B cell (primary cell): ENCODE measurements around the gene TINAG. TPM values are rescaled to one million over a fixed set of nuclear protein-coding genes. Genes with fewer than 3 reads are reported as not detected.

Experiments
- ATAC-seq: fragments of 200-7000 bp; cut with Tn5 transposase; one replicate; pipeline ENCODE4 v1.10.0; 2021; ENCODE audit warnings: low read depth, mild to moderate bottlenecking, moderate number of reproducible peaks, moderate library complexity
- CTCF ChIA-PET: fragments of 350-600 bp; sonication (Branson Sonifier 250); formaldehyde crosslinking; loops from one replicate; lab custom pipeline; 2021; ENCODE audit warnings: antibody characterized with exemption, inconsistent platforms; lab: Charles Lee
- POLR2A ChIA-PET: fragments of 350-600 bp; sonication (Branson Sonifier 250); formaldehyde crosslinking; loops from one replicate; lab custom pipeline; 2021; ENCODE audit warnings: antibody characterized with exemption; lab: Charles Lee
- DNase-seq: peaks from one replicate; pipeline ENCODE4 v3.0.0; 2013
- H2AFZ ChIP-seq: 2 replicates; pipeline ENCODE4 v1.6.1; 2012; ENCODE audit warnings: mild to moderate bottlenecking, low read depth, low read length; ENCODE audit not compliant: insufficient read depth, poor library complexity, severe bottlenecking
- H3K27ac ChIP-seq, 2 donors: 1 replicate in 1 of 2; 2 replicates in 1 of 2; pipeline ENCODE4 v1.5.1; 2012 to 2013; ENCODE audit warnings: low read length in 2 of 2, mild to moderate bottlenecking in 2 of 2, moderate library complexity in 1 of 2
- H3K27me3 ChIP-seq, 4 experiments: fragments of 200-600 bp in 1 of 4; sonication (generic) in 1 of 4; replicated peaks in 1 of 4; 1 replicate in 2 of 4; 2 replicates in 2 of 4; pipeline versions ENCODE4 v1.6.1 to v1.7.0; 2013 to 2016; ENCODE audit warnings: low read length in 3 of 4, mild to moderate bottlenecking in 2 of 4, mixed read lengths in 1 of 4, moderate library complexity in 1 of 4; ENCODE audit not compliant: insufficient read depth in 4 of 4, control insufficient read depth in 3 of 4; ENCODE audit errors: control extremely low read depth in 1 of 4
- H3K36me3 ChIP-seq, 2 experiments: replicated peaks in 1 of 2; 1 replicate in 1 of 2; 2 replicates in 1 of 2; pipeline versions ENCODE4 v1.6.1 to v1.7.1; 2013; ENCODE audit warnings: low read length in 1 of 2; ENCODE audit not compliant: insufficient read depth in 2 of 2, control insufficient read depth in 1 of 2; ENCODE audit errors: control extremely low read depth in 1 of 2, extremely low read depth in 1 of 2
- H3K4me1 ChIP-seq, 2 donors: fragments of 200-600 bp in 1 of 2; sonication (generic) in 1 of 2; 1 replicate in 1 of 2; 2 replicates in 1 of 2; pipeline versions ENCODE4 v1.5.1 to v1.6.1; 2013 to 2017; ENCODE audit warnings: low read length in 2 of 2; ENCODE audit not compliant: control insufficient read depth in 2 of 2, insufficient read depth in 2 of 2
- H3K4me2 ChIP-seq: replicated peaks from 2 replicates; pipeline ENCODE3; 2012; ENCODE audit warnings: mild to moderate bottlenecking, low read depth, low read length; ENCODE audit not compliant: poor library complexity, severe bottlenecking
- H3K4me3 ChIP-seq, 5 experiments: fragments of 200-600 bp in 1 of 5; sonication (generic) in 1 of 5; 1 replicate in 3 of 5; 2 replicates in 2 of 5; pipeline versions ENCODE4 v1.5.1 to v1.7.0; 2011 to 2016; ENCODE audit warnings: low read length in 4 of 5, mild to moderate bottlenecking in 4 of 5, low read depth in 2 of 5, control low read depth in 1 of 5, moderate library complexity in 1 of 5; ENCODE audit not compliant: insufficient read depth in 1 of 5; ENCODE audit errors: control extremely low read depth in 1 of 5, extremely low read depth in 1 of 5
- H3K79me2 ChIP-seq: fragments of 200-600 bp; sonication (generic); one replicate; pipeline ENCODE4 v1.6.0; 2016; ENCODE audit warnings: low read length; ENCODE audit not compliant: control insufficient read depth, insufficient read depth
- H3K9ac ChIP-seq: fragments of 200-600 bp; sonication (generic); 2 replicates; pipeline ENCODE4 v1.6.1; 2017; ENCODE audit warnings: mild to moderate bottlenecking, low read length, moderate library complexity
- H3K9me3 ChIP-seq, 3 donors: one replicate each; pipeline versions ENCODE4 v1.6.1 to v1.7.1; 2013; ENCODE audit warnings: low read length in 2 of 3; ENCODE audit not compliant: control insufficient read depth in 2 of 3, insufficient read depth in 1 of 3; ENCODE audit errors: control extremely low read depth in 1 of 3
- H4K20me1 ChIP-seq: 2 replicates; pipeline ENCODE4 v1.6.0; 2012; ENCODE audit warnings: mild to moderate bottlenecking, low read length; ENCODE audit not compliant: insufficient read depth, control insufficient read depth, poor library complexity, severe bottlenecking
- H3K27ac Mint-ChIP-seq: one replicate; pipeline ENCODE4 v1.8.0; 2021; ENCODE audit warnings: mixed read lengths
- H3K27me3 Mint-ChIP-seq: one replicate; pipeline ENCODE4 v1.8.0; 2021; ENCODE audit warnings: mixed read lengths
- H3K4me1 Mint-ChIP-seq: one replicate; pipeline ENCODE4 v1.8.0; 2021; ENCODE audit warnings: mixed read lengths
- H3K4me3 Mint-ChIP-seq: one replicate; pipeline ENCODE4 v1.8.0; 2021; ENCODE audit warnings: mixed read lengths
- H3K9me3 Mint-ChIP-seq: one replicate; pipeline ENCODE4 v1.8.0; 2022; ENCODE audit warnings: mixed read lengths; ENCODE audit not compliant: insufficient read depth
- EZH2 ChIP-seq: IDR thresholded peaks from 2 replicates; pipeline ENCODE4 v1.6.1; 2012; ENCODE audit warnings: borderline replicate concordance, low read depth, mild to moderate bottlenecking, moderate library complexity, low read length; ENCODE audit not compliant: insufficient read depth, poor library complexity, severe bottlenecking
- WGBS: methylation state at CpG from one replicate; pipeline ENCODE4 v1.1.5; 2013; ENCODE audit warnings: missing lambda C conversion rate; ENCODE audit not compliant: insufficient coverage; 5-methylcytosine and 5-hydroxymethylcytosine counted together
- intact Hi-C: fragments of 100-400 bp; cut with micrococcal nuclease; formaldehyde crosslinking; loops from one replicate; pipeline ENCODE4 v1.10.0; 2022
- polyA plus RNA-seq: library from polyadenylated mRNA; depleted of rRNA; stranded (reverse); fragments of >200 nt; gene quantifications from 2 replicates; pipeline ENCODE4 v1.2.3, GENCODE V29; 2012
- total RNA-seq, 2 donors: library from RNA; stranded (reverse); fragments of 120-200 nt in 1 of 2; gene quantifications; 1 replicate in 1 of 2; 2 replicates in 1 of 2; pipeline versions ENCODE4 v1.2.3 to v1.2.4, GENCODE V29; 2013 to 2022
- TF ChIP-seq, protein P1 (sequence below): fragments of 200-600 bp; IDR thresholded peaks from one replicate; pipeline ENCODE4 v1.8.0; 2022; ENCODE audit warnings: antibody characterized with exemption, mild to moderate bottlenecking

TINAG gene
- total and polyA plus RNA-seq, 2 donors (not counting 1 experiment from before 2014, with no cell fraction given): not detected

DNA sequence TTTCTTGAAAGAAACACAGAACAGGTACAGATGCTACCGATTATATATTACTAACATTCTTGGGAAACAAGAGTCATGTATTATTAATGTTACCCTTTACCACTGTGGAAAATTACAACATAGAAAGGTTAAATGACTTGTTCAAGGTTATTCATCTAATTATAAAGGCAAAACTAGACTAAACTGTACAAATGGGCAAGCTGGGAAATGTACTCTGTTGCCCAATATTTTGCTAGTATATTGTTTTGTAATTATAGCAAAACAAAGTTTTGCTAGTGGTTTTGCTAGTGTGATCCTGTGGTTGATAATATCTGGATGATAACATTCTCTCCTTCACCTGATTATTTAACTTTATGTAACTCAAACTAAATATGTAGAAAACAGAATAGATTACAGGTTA lies 96.5 kb downstream of the TINAG start:
- TF ChIP-seq, protein P1, sequence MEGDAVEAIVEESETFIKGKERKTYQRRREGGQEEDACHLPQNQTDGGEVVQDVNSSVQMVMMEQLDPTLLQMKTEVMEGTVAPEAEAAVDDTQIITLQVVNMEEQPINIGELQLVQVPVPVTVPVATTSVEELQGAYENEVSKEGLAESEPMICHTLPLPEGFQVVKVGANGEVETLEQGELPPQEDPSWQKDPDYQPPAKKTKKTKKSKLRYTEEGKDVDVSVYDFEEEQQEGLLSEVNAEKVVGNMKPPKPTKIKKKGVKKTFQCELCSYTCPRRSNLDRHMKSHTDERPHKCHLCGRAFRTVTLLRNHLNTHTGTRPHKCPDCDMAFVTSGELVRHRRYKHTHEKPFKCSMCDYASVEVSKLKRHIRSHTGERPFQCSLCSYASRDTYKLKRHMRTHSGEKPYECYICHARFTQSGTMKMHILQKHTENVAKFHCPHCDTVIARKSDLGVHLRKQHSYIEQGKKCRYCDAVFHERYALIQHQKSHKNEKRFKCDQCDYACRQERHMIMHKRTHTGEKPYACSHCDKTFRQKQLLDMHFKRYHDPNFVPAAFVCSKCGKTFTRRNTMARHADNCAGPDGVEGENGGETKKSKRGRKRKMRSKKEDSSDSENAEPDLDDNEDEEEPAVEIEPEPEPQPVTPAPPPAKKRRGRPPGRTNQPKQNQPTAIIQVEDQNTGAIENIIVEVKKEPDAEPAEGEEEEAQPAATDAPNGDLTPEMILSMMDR: no peak
- TF ChIP-seq EZH2: no peak
- ChIA-PET CTCF (no interaction called here), POLR2A (no interaction called here)
- H3K9ac ChIP-seq: no peak overlapping the region
- H3K4me2 ChIP-seq: no peak overlapping the region
- ATAC-seq (no peak), DNase-seq (no peak)
- H3K4me1 ChIP-seq: no peaks in the 10 kb centered on the region
- intact Hi-C loops: no loop called here
- H3K27ac ChIP-seq: no peak overlapping the region
- H3K9me3 Mint-ChIP-seq: no peaks in the 10 kb centered on the region
- no peak overlapping the region for H3K4me3 ChIP-seq
- no peak overlapping the region for H3K27ac Mint-ChIP-seq
- no peak overlapping the region for H2AFZ ChIP-seq
- no peaks in the 10 kb centered on the region for H3K79me2 ChIP-seq
- no CpG with 5 or more reads among the region's 1 CpG for WGBS
- no peaks in the 10 kb centered on the region for H3K27me3 ChIP-seq
- H3K36me3 ChIP-seq: no peaks in the 10 kb centered on the region
- no peaks in the 10 kb centered on the region for H4K20me1 ChIP-seq
- no peaks in the 10 kb centered on the region for H3K4me1 Mint-ChIP-seq
- no peak overlapping the region for H3K4me3 Mint-ChIP-seq
- no peaks in the 10 kb centered on the region for H3K9me3 ChIP-seq
- no peaks in the 10 kb centered on the region for H3K27me3 Mint-ChIP-seq

DNA sequence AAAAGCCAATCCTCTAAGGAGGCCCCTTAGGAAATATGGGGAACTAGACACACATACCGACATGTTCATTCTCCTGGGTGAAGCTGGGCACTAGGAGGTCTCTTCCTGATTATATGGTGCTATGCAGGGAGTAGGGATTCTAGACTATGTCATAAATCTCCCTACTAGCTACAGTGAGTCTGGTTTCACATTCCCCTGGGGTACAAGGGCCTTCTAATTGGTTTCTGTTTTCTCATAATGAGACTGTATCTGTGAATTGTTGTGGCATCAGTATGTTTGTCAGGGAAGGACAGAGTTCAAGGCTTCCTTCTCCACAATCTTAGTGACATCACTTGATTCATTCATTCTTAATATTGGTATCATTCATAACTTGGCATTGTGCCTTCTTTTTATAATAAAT lies 103.5 kb downstream of the TINAG start:
- peaks cover 2% of the 10 kb centered on the region for H3K9me3 Mint-ChIP-seq
- no peak overlapping the region for H3K4me2 ChIP-seq
- no peak overlapping the region for H3K27ac Mint-ChIP-seq
- CTCF ChIA-PET: no interaction called here
- H3K36me3 ChIP-seq: no peaks in the 10 kb centered on the region
- no peak overlapping the region for H3K27ac ChIP-seq
- intact Hi-C loops: no loop called here
- H3K4me1 Mint-ChIP-seq: no peaks in the 10 kb centered on the region
- H3K4me3 ChIP-seq: no peak overlapping the region
- H3K27me3 ChIP-seq: no peaks in the 10 kb centered on the region
- no CpG with 5 or more reads among the region's 1 CpG for WGBS
- TF ChIP-seq, protein P1: no peak
- TF ChIP-seq EZH2: no peak
- H3K9me3 ChIP-seq: no peaks in the 10 kb centered on the region
- H3K9ac ChIP-seq: no peak overlapping the region
- POLR2A ChIA-PET: no interaction called here
- H4K20me1 ChIP-seq: no peaks in the 10 kb centered on the region
- H3K27me3 Mint-ChIP-seq: no peaks in the 10 kb centered on the region
- no peaks in the 10 kb centered on the region for H3K79me2 ChIP-seq
- H3K4me1 ChIP-seq: no peaks in the 10 kb centered on the region
- no peak for ATAC-seq
- no peak overlapping the region for H2AFZ ChIP-seq
- no peak overlapping the region for H3K4me3 Mint-ChIP-seq
- DNase-seq: no peak
